ENCODE results near the gene CPM.

GRCh38 chr12:68956466-68956865, 23.5 kb upstream of the CPM start:
- TF ChIP-seq CTCF (conservative IDR thresholded peaks at IDR 0.05; ENCODE audit: low read length), result no peak
- TF ChIP-seq EZH2phosphoT487 (IDR thresholded peaks at IDR 0.05; ENCODE audit: borderline replicate concordance), result no peak

Data from Loucy (cell line).